Neural cell (in vitro differentiated cells): Measurements from ENCODE around the gene GSTM1. TPM values are rescaled to one million over a fixed set of nuclear protein-coding genes. Genes with fewer than 3 reads are reported as not detected.
"Not testable (repeated sequence)": the region's sequence is repeated elsewhere in the genome, so short reads cannot be mapped to it uniquely, and the experiment has no call there.

Source experiments
- H2AFZ ChIP-seq: fragments of 200-600, 300-800 bp; sonication (generic), shearing (Covaris generic); 2 replicates; pipeline ENCODE4 v1.6.0; 2014; ENCODE audit warnings: low read depth, mild to moderate bottlenecking, antibody characterized with exemption, low read length, moderate library complexity
- H3F3A ChIP-seq: fragments of 200-600 bp; shearing (Covaris generic); 2 replicates; pipeline ENCODE4 v1.6.1; 2016; ENCODE audit warnings: mild to moderate bottlenecking, moderate library complexity, mixed read lengths, antibody characterized with exemption, low read length; ENCODE audit not compliant: insufficient read depth, poor library complexity, severe bottlenecking
- H3K27ac ChIP-seq: fragments of 200-600, 300-800 bp; sonication (generic), shearing (Covaris generic); 2 replicates; pipeline ENCODE4 v1.5.1; 2014; ENCODE audit warnings: mild to moderate bottlenecking, low read length, moderate library complexity
- H3K27me3 ChIP-seq: fragments of 300-800, 200-600 bp; sonication (generic), shearing (Covaris generic); 2 replicates; pipeline ENCODE4 v1.6.0; 2014; ENCODE audit warnings: mild to moderate bottlenecking, low read depth, low read length, moderate library complexity; ENCODE audit not compliant: insufficient read depth
- H3K36me3 ChIP-seq: fragments of 300-800, 200-600 bp; sonication (generic), shearing (Covaris generic); 2 replicates; pipeline ENCODE4 v1.5.1; 2014; ENCODE audit warnings: mild to moderate bottlenecking, antibody characterized with exemption, low read length, moderate library complexity; ENCODE audit not compliant: insufficient read depth
- H3K4me2 ChIP-seq: fragments of 300-800, 200-600 bp; sonication (generic), shearing (Covaris generic); 2 replicates; pipeline ENCODE4 v1.6.0; 2014; ENCODE audit warnings: mild to moderate bottlenecking, low read length
- H3K4me3 ChIP-seq: fragments of 300-800, 200-600 bp; sonication (generic), shearing (Covaris generic); 2 replicates; pipeline ENCODE4 v1.5.1; 2014; ENCODE audit warnings: mild to moderate bottlenecking, low read length, moderate library complexity
- H3K79me2 ChIP-seq: fragments of 200-600 bp; shearing (Covaris generic); replicated peaks from 2 replicates; pipeline ENCODE4 v1.6.0; 2014; ENCODE audit warnings: mild to moderate bottlenecking, low read length, moderate library complexity; ENCODE audit not compliant: insufficient read depth
- H3K9ac ChIP-seq: fragments of 300-800, 200-600 bp; sonication (generic), shearing (Covaris generic); 2 replicates; pipeline ENCODE4 v1.6.1; 2016; ENCODE audit warnings: mild to moderate bottlenecking, low read length, mixed read lengths
- H3K9me2 ChIP-seq: fragments of 200-600 bp; shearing (Covaris generic); 2 replicates; pipeline ENCODE4 v1.6.1; 2016; ENCODE audit warnings: mild to moderate bottlenecking, low read length, mixed read lengths; ENCODE audit not compliant: insufficient read depth
- H3K9me3 ChIP-seq: fragments of 200-600, 300-800 bp; sonication (generic), shearing (Covaris generic); 2 replicates; pipeline ENCODE4 v1.6.1; 2016; ENCODE audit warnings: mild to moderate bottlenecking, mixed run types, low read length, moderate library complexity, mixed read lengths
- H4K20me1 ChIP-seq: fragments of 200-600 bp; shearing (Covaris generic); 2 replicates; pipeline ENCODE4 v1.6.1; 2016; ENCODE audit warnings: mild to moderate bottlenecking, mixed run types; ENCODE audit not compliant: insufficient read depth
- EP300 ChIP-seq: fragments of 450-650 bp; conservative IDR thresholded peaks from 2 replicates; pipeline ENCODE4 v1.6.1; 2014; ENCODE audit warnings: antibody characterized with exemption, mild to moderate bottlenecking, moderate library complexity; ENCODE audit not compliant: poor library complexity, severe bottlenecking
- EZH2 ChIP-seq: fragments of 200-600, 300-800 bp; shearing (Covaris generic), sonication (generic); IDR thresholded peaks from 2 replicates; pipeline ENCODE4 v1.6.1; 2014; ENCODE audit warnings: antibody characterized with exemption, low read length, borderline replicate concordance, mild to moderate bottlenecking; ENCODE audit not compliant: insufficient read depth, poor library complexity, severe bottlenecking
- MXI1 ChIP-seq: fragments of 450-650 bp; conservative IDR thresholded peaks from 2 replicates; pipeline ENCODE4 v1.6.1; 2014; ENCODE audit warnings: antibody characterized with exemption, mild to moderate bottlenecking; ENCODE audit not compliant: poor library complexity, severe bottlenecking
- POLR2AphosphoS5 ChIP-seq: IDR thresholded peaks from 2 replicates; pipeline ENCODE4 v1.6.1; 2012
- RAD21 ChIP-seq: fragments of 450-650 bp; conservative IDR thresholded peaks from 2 replicates; pipeline ENCODE4 v1.6.1; 2014; ENCODE audit warnings: antibody characterized with exemption, mild to moderate bottlenecking, moderate library complexity
- REST ChIP-seq: IDR thresholded peaks from 2 replicates; pipeline ENCODE4 v1.6.1; 2012; ENCODE audit warnings: borderline replicate concordance
- SMC3 ChIP-seq: fragments of 450-650 bp; conservative IDR thresholded peaks from 2 replicates; pipeline ENCODE4 v1.6.1; 2014; ENCODE audit warnings: antibody characterized with exemption, mild to moderate bottlenecking, moderate library complexity; ENCODE audit not compliant: poor library complexity
- TAF1 ChIP-seq: IDR thresholded peaks from 2 replicates; pipeline ENCODE4 v1.6.1; 2012; ENCODE audit warnings: low read depth
- polyA plus RNA-seq: library from polyadenylated mRNA; depleted of rRNA; stranded (reverse); fragments of >200 nt; gene quantifications from 2 replicates; pipeline ENCODE4 v1.2.3, GENCODE V29; 2014
- TF ChIP-seq, protein P1 (sequence below): fragments of 450-650 bp; IDR thresholded peaks from 2 replicates; pipeline ENCODE4 v1.5.1; 2014; ENCODE audit warnings: antibody characterized with exemption, mild to moderate bottlenecking, moderate library complexity; ENCODE audit not compliant: poor library complexity, severe bottlenecking

GSTM1 gene
- polyA plus RNA-seq, 1 donor from 2014 or later: not detected

DNA sequence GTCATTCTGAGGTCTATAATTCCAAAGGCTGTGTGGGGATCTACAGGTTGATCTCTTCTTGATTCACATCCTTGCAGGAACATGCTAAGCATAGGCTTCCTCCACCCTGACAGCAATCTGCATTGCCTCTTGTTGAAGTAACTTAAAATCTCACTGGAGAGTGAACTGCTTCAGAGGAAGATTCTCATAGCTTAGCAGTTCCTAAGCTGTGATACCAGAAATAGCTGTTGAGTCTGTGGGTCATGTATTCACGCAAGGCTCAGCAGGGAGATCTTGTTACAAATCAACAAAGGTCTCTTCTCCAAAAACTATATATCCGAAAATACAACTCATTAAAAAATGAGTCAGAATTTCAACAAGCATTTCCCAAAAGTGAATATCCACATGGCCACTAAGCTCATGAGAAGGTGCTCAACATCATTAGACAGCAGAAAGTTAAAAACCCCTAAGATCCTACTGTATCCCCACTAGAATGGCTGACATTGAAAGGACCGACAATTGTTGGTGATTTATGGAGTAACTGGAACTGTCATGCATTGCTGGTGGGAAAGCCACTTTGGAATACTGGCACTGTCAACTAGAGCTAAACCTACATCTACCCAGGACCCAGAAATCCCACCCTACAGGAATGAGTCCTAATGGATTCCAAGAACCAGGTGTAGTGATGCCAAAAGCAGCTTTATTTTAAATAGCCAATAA lies 10.8 kb upstream of the GSTM1 start:
- not testable (repeated sequence) for H4K20me1 ChIP-seq, H3K27me3 ChIP-seq, H3K4me2 ChIP-seq, H2AFZ ChIP-seq, H3K79me2 ChIP-seq, H3K36me3 ChIP-seq, H3K9ac ChIP-seq, H3K4me3 ChIP-seq, H3K9me3 ChIP-seq, H3F3A ChIP-seq, H3K27ac ChIP-seq, H3K9me2 ChIP-seq

DNA sequence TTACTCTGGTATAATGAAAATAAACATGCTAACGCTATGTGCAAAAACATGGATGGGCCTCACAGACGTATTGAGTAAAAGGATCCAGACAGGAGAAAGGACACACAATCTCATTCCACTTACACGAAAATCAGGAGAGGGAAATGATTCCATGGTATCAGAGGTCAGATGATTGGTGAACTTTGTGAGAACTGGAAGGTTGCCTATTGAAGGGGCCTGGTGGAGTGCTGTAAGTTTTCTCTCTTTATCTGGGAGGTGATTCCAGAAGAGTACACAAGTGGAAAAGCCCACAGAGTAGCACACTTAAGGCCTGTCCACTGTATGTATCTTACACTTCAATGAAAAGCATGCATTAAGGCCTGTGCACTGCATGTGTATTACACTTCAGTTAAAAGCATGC lies 10.2 kb upstream of the GSTM1 start:
- H3K4me2 ChIP-seq: no peak overlapping the region
- no peak overlapping the region for H3K27ac ChIP-seq
- no peak for TF ChIP-seq POLR2AphosphoS5
- no peak for TF ChIP-seq SMC3
- TF ChIP-seq, protein P1, sequence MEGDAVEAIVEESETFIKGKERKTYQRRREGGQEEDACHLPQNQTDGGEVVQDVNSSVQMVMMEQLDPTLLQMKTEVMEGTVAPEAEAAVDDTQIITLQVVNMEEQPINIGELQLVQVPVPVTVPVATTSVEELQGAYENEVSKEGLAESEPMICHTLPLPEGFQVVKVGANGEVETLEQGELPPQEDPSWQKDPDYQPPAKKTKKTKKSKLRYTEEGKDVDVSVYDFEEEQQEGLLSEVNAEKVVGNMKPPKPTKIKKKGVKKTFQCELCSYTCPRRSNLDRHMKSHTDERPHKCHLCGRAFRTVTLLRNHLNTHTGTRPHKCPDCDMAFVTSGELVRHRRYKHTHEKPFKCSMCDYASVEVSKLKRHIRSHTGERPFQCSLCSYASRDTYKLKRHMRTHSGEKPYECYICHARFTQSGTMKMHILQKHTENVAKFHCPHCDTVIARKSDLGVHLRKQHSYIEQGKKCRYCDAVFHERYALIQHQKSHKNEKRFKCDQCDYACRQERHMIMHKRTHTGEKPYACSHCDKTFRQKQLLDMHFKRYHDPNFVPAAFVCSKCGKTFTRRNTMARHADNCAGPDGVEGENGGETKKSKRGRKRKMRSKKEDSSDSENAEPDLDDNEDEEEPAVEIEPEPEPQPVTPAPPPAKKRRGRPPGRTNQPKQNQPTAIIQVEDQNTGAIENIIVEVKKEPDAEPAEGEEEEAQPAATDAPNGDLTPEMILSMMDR: no peak
- TF ChIP-seq REST: no peak
- no peak for TF ChIP-seq MXI1
- no peak for TF ChIP-seq TAF1
- no peak for TF ChIP-seq RAD21
- TF ChIP-seq EP300: no peak
- no peak for TF ChIP-seq EZH2
- H3K9ac ChIP-seq: no peak overlapping the region
- no peaks in the 10 kb centered on the region for H3K36me3 ChIP-seq
- no peaks in the 10 kb centered on the region for H3K79me2 ChIP-seq
- H4K20me1 ChIP-seq: no peaks in the 10 kb centered on the region
- no peak overlapping the region for H3K4me3 ChIP-seq
- no peaks in the 10 kb centered on the region for H3K9me3 ChIP-seq
- no peaks in the 10 kb centered on the region for H3K27me3 ChIP-seq
- no peaks in the 10 kb centered on the region for H3K9me2 ChIP-seq
- H2AFZ ChIP-seq: no peak overlapping the region
- no peaks in the 10 kb centered on the region for H3F3A ChIP-seq

DNA sequence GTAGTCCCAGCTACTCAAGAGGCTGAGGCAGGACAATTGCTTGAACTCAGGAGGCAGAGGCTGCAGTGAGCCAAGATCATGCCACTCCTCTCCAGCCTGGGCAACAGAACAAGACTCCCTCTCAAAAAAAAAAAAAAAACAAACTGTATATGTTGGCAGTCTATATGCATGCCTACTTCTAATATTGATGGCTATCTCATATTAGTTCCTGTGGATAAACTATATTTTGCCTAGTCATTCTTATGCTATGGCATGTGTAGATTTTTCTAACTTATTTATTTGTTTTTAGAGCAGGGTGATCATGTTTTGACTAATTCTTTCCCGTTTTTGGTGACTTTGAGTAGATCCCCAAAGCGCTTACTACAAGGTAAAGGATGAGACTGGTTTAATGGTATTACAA lies 9.0 kb upstream of the GSTM1 start:
- H3F3A ChIP-seq, H2AFZ ChIP-seq, H3K4me3 ChIP-seq, H3K9ac ChIP-seq, H4K20me1 ChIP-seq, H3K36me3 ChIP-seq, H3K9me3 ChIP-seq, H3K9me2 ChIP-seq, H3K27me3 ChIP-seq, H3K27ac ChIP-seq, H3K4me2 ChIP-seq, H3K79me2 ChIP-seq: not testable (repeated sequence)

GRCh38 chr1:109684777-109685176 lies 2.8 kb upstream of the GSTM1 start:
- not testable (repeated sequence) for H3K9ac ChIP-seq, H3K36me3 ChIP-seq

GRCh38 chr1:109685399-109685798 lies 2.2 kb upstream of the GSTM1 start:
- H3K79me2 ChIP-seq, H3K9me3 ChIP-seq, H3F3A ChIP-seq, H3K27ac ChIP-seq, H3K27me3 ChIP-seq, H2AFZ ChIP-seq, H3K9me2 ChIP-seq, H4K20me1 ChIP-seq, H3K4me3 ChIP-seq, H3K9ac ChIP-seq, H3K36me3 ChIP-seq, H3K4me2 ChIP-seq: not testable (repeated sequence)

More at GRCh38 chr1:109684777-109685176, 2.8 kb upstream of the GSTM1 start:
- H3K4me3 ChIP-seq, H4K20me1 ChIP-seq, H3K9me3 ChIP-seq, H3K27ac ChIP-seq, H2AFZ ChIP-seq, H3K79me2 ChIP-seq, H3K9me2 ChIP-seq, H3K4me2 ChIP-seq, H3F3A ChIP-seq, H3K27me3 ChIP-seq: not testable (repeated sequence)
